ENCODE results near the gene FAM180B. TPM values are rescaled to one million over a fixed set of nuclear protein-coding genes. Genes with fewer than 3 reads are reported as not detected.
"Not testable (repeated sequence)": the region's sequence is repeated elsewhere in the genome, so short reads cannot be mapped to it uniquely, and the experiment has no call there.

The FAM180B gene
- total RNA-seq, 1 experiment from 2014 or later: not detected

- no peaks in the 10 kb centered on the region for H3K9me3 ChIP-seq
- H3K4me3 ChIP-seq: no peak overlapping the region
- DNase-seq: no peak
- no peaks in the 10 kb centered on the region for H3K27me3 ChIP-seq
- peaks cover 35% of the 10 kb centered on the region for H3K36me3 ChIP-seq
Measured at GRCh38 chr11:47615249-47615648, 28.8 kb downstream of the FAM180B start.

- Histone ChIP-seq H3K36me3 (peaks cover 41% of the 10 kb centered on the region), H3K9me3 (no peaks in the 10 kb centered on the region), H3K27me3 (no peaks in the 10 kb centered on the region), H3K4me3 (no peak overlapping the region)
- peak; percentile 39 for DNase-seq
Measured at GRCh38 chr11:47616726-47617416, 30.4 kb downstream of the FAM180B start.

- no peaks in the 10 kb centered on the region for H3K9me3 ChIP-seq
- H3K4me3 ChIP-seq: no peak overlapping the region
- no peaks in the 10 kb centered on the region for H3K27me3 ChIP-seq
- no peak for DNase-seq
- peaks cover 45% of the 10 kb centered on the region for H3K36me3 ChIP-seq
Measured at GRCh38 chr11:47617417-47617809, 30.9 kb downstream of the FAM180B start.

DNA sequence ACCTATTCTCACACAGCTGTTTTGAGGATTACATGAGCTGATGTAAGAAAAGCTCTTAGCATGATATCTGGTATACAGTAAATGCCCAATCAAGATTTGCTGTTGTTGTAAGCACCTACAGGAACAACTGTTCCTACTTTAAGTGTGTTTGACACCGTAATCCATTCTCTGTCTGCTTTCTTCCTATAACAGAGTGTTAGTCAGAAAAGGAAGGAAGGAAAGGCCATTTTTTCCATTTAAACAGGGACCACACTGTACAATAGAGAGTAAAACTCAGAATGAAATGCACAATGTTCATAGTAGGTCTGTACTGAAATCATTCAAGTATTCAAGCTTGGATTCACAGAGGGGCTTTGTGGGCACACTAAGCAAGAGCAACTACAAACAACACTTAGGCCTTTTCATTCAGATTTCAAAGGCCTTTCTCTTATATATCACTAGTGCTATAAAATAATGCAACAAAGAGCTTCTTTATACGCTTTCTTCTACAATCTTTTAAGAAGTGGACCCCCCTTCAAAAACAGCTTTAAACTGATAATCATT lies 34.4 kb downstream of the FAM180B start:
- no peak for DNase-seq
- no peaks in the 10 kb centered on the region for H3K9me3 ChIP-seq
- peaks cover 60% of the 10 kb centered on the region for H3K36me3 ChIP-seq
- no peak overlapping the region for H3K4me3 ChIP-seq
- H3K27me3 ChIP-seq: no peaks in the 10 kb centered on the region

DNA sequence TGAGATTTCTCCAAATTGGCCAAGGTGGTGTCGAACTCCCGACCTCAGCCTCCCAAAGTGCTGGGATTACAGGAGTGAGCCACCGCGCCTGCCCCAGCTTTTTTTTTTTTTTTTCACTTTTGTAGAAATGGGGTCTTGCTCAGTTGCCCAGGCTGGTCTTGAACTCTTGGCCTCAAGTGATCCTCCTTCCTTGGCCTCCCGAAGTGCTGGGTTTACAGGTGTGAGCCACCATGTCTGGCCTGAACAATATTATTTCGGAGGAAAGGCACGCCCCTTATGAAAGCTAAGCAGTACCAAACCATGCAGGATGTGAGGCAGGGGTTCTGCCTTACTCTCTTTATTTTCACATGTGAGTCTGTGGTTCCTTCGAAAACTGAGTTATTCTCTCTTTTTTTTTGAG lies 39.8 kb downstream of the FAM180B start:
- no peaks in the 10 kb centered on the region for H3K27me3 ChIP-seq
- DNase-seq: no peak
- H3K9me3 ChIP-seq: no peaks in the 10 kb centered on the region
- peaks cover 60% of the 10 kb centered on the region for H3K36me3 ChIP-seq
- H3K4me3 ChIP-seq: no peak overlapping the region

DNA sequence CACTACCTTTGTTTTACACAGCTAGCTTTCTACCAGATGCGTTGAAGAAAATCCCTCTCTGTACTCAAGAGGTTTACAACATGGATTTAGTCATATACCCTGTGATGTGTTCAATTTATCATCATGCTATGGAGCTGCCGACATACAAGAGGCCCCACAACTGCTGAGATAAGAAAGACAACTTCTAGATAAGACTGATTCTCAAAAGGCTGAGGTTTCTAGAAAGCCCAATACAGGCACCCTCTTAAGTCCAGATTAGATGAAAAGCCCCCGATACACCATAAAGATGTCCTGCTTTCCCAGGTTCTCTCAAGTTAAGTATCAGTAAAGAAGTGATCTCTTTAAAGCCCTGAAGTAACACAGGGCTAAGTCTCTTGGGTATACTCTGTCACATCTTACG lies 41.5 kb downstream of the FAM180B start:
- Histone ChIP-seq H3K4me3 (no peak overlapping the region), H3K36me3 (peaks cover 63% of the 10 kb centered on the region), H3K27me3 (no peaks in the 10 kb centered on the region), H3K9me3 (no peaks in the 10 kb centered on the region)
- DNase-seq: no peak

DNA sequence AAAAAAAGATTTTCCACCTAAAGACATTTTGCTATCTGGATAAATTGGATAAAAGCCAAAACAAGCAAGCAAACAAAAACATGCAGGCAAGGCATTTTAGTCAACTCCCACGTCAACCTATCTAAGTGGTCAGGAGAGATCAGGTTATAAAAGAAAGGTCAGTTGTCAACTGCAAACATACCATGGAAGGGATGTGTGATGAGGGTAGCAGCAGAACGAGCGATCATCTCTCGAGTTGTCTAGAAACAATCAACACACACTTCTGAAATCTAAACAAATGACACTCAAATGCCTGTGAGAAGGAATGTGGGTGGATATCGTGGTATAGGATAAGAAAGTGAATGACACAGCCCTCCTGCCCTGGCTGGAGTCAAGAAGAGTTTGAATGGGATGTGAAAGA lies 45.0 kb downstream of the FAM180B start:
- DNase-seq: no peak
- H3K4me3 ChIP-seq: no peak overlapping the region
- no peaks in the 10 kb centered on the region for H3K9me3 ChIP-seq
- H3K27me3 ChIP-seq: no peaks in the 10 kb centered on the region
- H3K36me3 ChIP-seq: peaks cover 75% of the 10 kb centered on the region

- not testable (repeated sequence) for DNase-seq, H3K9me3 ChIP-seq, H3K4me3 ChIP-seq, H3K27me3 ChIP-seq
- H3K36me3 ChIP-seq: peaks cover 70% of the 10 kb centered on the region
Measured at GRCh38 chr11:47636331-47636730, 49.9 kb downstream of the FAM180B start.

Other genes starting within 250 kb of the FAM180B start
- gene MYBPC3, start 234.0 kb upstream of the FAM180B start, total RNA-seq (2014; rRNA removed; shearing (Covaris generic); ENCODE audit: low replicate concordance): not detected in 2 replicates
- not detected in 2 replicates for gene SPI1, start 208.1 kb upstream of the FAM180B start, total RNA-seq (2014; rRNA removed; shearing (Covaris generic); ENCODE audit: low replicate concordance)
- gene SLC39A13, start 178.1 kb upstream of the FAM180B start, total RNA-seq (2014; rRNA removed; shearing (Covaris generic); ENCODE audit: low replicate concordance): 34.0 and 51.1 TPM in 2 replicates
- gene PSMC3, start 160.2 kb upstream of the FAM180B start, total RNA-seq (2014; rRNA removed; shearing (Covaris generic); ENCODE audit: low replicate concordance): 147 and 165 TPM in 2 replicates
- gene RAPSN, start 137.5 kb upstream of the FAM180B start, total RNA-seq (2014; rRNA removed; shearing (Covaris generic); ENCODE audit: low replicate concordance): 0.16 TPM in 1 of 2 replicates, not detected in the other
- gene CELF1, start 33.5 kb upstream of the FAM180B start, total RNA-seq (2014; rRNA removed; shearing (Covaris generic); ENCODE audit: low replicate concordance): 69.3 and 86.9 TPM in 2 replicates
- gene PTPMT1, start 21.1 kb upstream of the FAM180B start, total RNA-seq (2014; rRNA removed; shearing (Covaris generic); ENCODE audit: low replicate concordance): 24.4 and 86.0 TPM in 2 replicates
- 30.9 and 37.1 TPM in 2 replicates for gene KBTBD4, start 7.7 kb upstream of the FAM180B start, total RNA-seq (2014; rRNA removed; shearing (Covaris generic); ENCODE audit: low replicate concordance)
- gene NDUFS3, start 7.6 kb upstream of the FAM180B start, total RNA-seq (2014; rRNA removed; shearing (Covaris generic); ENCODE audit: low replicate concordance): 109 and 118 TPM in 2 replicates
- gene C1QTNF4, start 7.7 kb downstream of the FAM180B start, total RNA-seq (2014; rRNA removed; shearing (Covaris generic); ENCODE audit: low replicate concordance): not detected in 2 replicates
- gene MTCH2, start 55.9 kb downstream of the FAM180B start, total RNA-seq (2014; rRNA removed; shearing (Covaris generic); ENCODE audit: low replicate concordance): 24.3 and 43.0 TPM in 2 replicates
- gene AGBL2, start 128.7 kb downstream of the FAM180B start, total RNA-seq (2014; rRNA removed; shearing (Covaris generic); ENCODE audit: low replicate concordance): not detected in 2 replicates
- gene FNBP4, start 180.7 kb downstream of the FAM180B start, total RNA-seq (2014; rRNA removed; shearing (Covaris generic); ENCODE audit: low replicate concordance): 36.8 and 45.1 TPM in 2 replicates